HepG2 (cell line): ENCODE results near the gene PET117. TPM values are rescaled to one million over a fixed set of nuclear protein-coding genes. Genes with fewer than 3 reads are reported as not detected.
A peak's percentile ranks its signal among the peaks of the same experiment; 100 is the strongest.

Experiments
- ARID3A ChIP-seq: IDR thresholded peaks from 2 replicates; pipeline ENCODE4 v1.6.1; 2012; ENCODE audit warnings: low read depth, low read length, improper control_type of control experiment
- ATF2 ChIP-seq: sonication (generic); formaldehyde crosslinking; IDR thresholded peaks from 2 replicates; pipeline ENCODE4 v1.4.0; 2020; ENCODE audit warnings: missing genetic modification reagents
- EP300 ChIP-seq, 3 experiments: sonication (generic) in 1 of 3; formaldehyde crosslinking in 1 of 3; IDR thresholded peaks; 2 replicates each; pipeline versions ENCODE4 v1.5.1 to v1.6.1; 2011 to 2020; ENCODE audit warnings: low read depth in 2 of 3, low read length in 2 of 3, borderline replicate concordance in 1 of 3, improper control_type of control experiment in 1 of 3, mild to moderate bottlenecking in 1 of 3, missing genetic modification reagents in 1 of 3, moderate library complexity in 1 of 3
- HNF1B ChIP-seq: sonication (generic); formaldehyde crosslinking; IDR thresholded peaks from 2 replicates; pipeline ENCODE4 v1.5.1; 2020; ENCODE audit warnings: mild to moderate bottlenecking, moderate library complexity, missing genetic modification reagents
- KAT8 ChIP-seq: IDR thresholded peaks from 2 replicates; pipeline ENCODE4 v1.6.1; 2016; ENCODE audit warnings: missing genetic modification reagents, missing compliant biosample characterization
- KLF11 ChIP-seq: IDR thresholded peaks from 2 replicates; pipeline ENCODE4 v1.6.1; 2016; ENCODE audit warnings: missing compliant biosample characterization
- MEIS1 ChIP-seq: sonication (generic); formaldehyde crosslinking; IDR thresholded peaks from 2 replicates; pipeline ENCODE4 v1.9.0; 2021; ENCODE audit warnings: mild to moderate bottlenecking, missing genetic modification reagents, moderate library complexity, borderline replicate concordance
- PLSCR1 ChIP-seq: sonication (generic); formaldehyde crosslinking; IDR thresholded peaks from 2 replicates; pipeline ENCODE4 v1.5.0; 2020; ENCODE audit warnings: missing genetic modification reagents, mild to moderate bottlenecking, borderline replicate concordance
- RORA ChIP-seq: sonication (generic); formaldehyde crosslinking; IDR thresholded peaks from 2 replicates; pipeline ENCODE4 v1.5.0; 2020; ENCODE audit warnings: mild to moderate bottlenecking, missing genetic modification reagents, moderate library complexity
- SIN3B ChIP-seq: fragments of 150-350 bp; IDR thresholded peaks from 2 replicates; pipeline ENCODE4 v1.6.1; 2014; ENCODE audit warnings: low read length
- TARDBP ChIP-seq: sonication (generic); formaldehyde crosslinking; IDR thresholded peaks from 2 replicates; pipeline ENCODE4 v1.8.0; 2022; ENCODE audit warnings: mild to moderate bottlenecking, missing genetic modification reagents
- TFDP1 ChIP-seq: IDR thresholded peaks from 2 replicates; pipeline ENCODE4 v1.6.1; 2016; ENCODE audit warnings: missing compliant biosample characterization, missing genetic modification reagents, borderline replicate concordance
- ZNF136 ChIP-seq: sonication (generic); formaldehyde crosslinking; IDR thresholded peaks from 2 replicates; pipeline ENCODE4 v1.8.1; 2022; ENCODE audit warnings: low read depth, mild to moderate bottlenecking, moderate library complexity, missing genetic modification reagents
- ZNF337 ChIP-seq: sonication (generic); formaldehyde crosslinking; IDR thresholded peaks from 2 replicates; pipeline ENCODE4 v1.5.1; 2020; ENCODE audit warnings: missing genetic modification reagents, low read depth, mild to moderate bottlenecking, borderline replicate concordance
- ZNF614 ChIP-seq: IDR thresholded peaks from 2 replicates; pipeline ENCODE4 v1.6.1; 2018; ENCODE audit warnings: missing biosample characterization, missing genetic modification reagents, inconsistent platforms, borderline replicate concordance
- ZNF672 ChIP-seq: sonication (generic); formaldehyde crosslinking; IDR thresholded peaks from 2 replicates; pipeline ENCODE4 v1.8.1; 2022; ENCODE audit warnings: missing genetic modification reagents
- ZNF710 ChIP-seq: sonication (generic); formaldehyde crosslinking; IDR thresholded peaks from 2 replicates; pipeline ENCODE4 v1.5.0; 2020; ENCODE audit warnings: mild to moderate bottlenecking, missing genetic modification reagents, borderline replicate concordance
- ZNF792 ChIP-seq: IDR thresholded peaks from 2 replicates; pipeline ENCODE4 v1.6.1; 2016
- polyA plus RNA-seq, 8 experiments: library from polyadenylated mRNA; depleted of rRNA in 3 of 8; stranded (reverse) in 7 of 8; unstranded in 1 of 8; fragments of >200 nt; fragmentation: Illumina TruSeq in 4 of 8; extraction: Trizol in 4 of 8; gene quantifications; 2 replicates each; pipeline versions ENCODE4 v1.2.1 to v1.2.3, GENCODE V29; 2011 to 2016; ENCODE audit warnings: low read depth in 4 of 8, missing spikeins in 1 of 8, mixed read lengths in 1 of 8; ENCODE audit not compliant: insufficient read depth in 1 of 8
- total RNA-seq, 5 experiments: library from RNA; depleted of rRNA; stranded (reverse); fragments of >200 nt; fragmentation: Illumina TruSeq; extraction: Trizol; gene quantifications; 2 replicates each; pipeline ENCODE4 v1.2.3, GENCODE V29; 2016; ENCODE audit warnings: low read depth in 1 of 5

The PET117 gene
- total and polyA plus RNA-seq, 2 of the 13 experiments (the other 11 are each of a cell fraction or from before 2014, with no cell fraction given) = 22.2 to 48.2 TPM

- TF ChIP-seq HNF1B (CRISPR knock-in tag) (no peak), KLF11 (CRISPR knock-in tag) (peak; percentile 47; the same call in 1 of the 2 replicates), TARDBP (CRISPR knock-in tag) (0 out of 2 replicates have a peak, but pooled peaks have one; percentile 26), ATF2 (CRISPR knock-in tag) (no peak), ZNF337 (CRISPR knock-in tag) (no peak), ZNF710 (peak; percentile 9; the same call in 1 of the 2 replicates), PLSCR1 (CRISPR knock-in tag) (no peak), ZNF792 (CRISPR knock-in tag) (peak; percentile 47; the same call in 1 of the 2 replicates), MEIS1 (CRISPR knock-in tag) (no peak; the same call in 1 of the 2 replicates), EP300 (IDR thresholded peaks at IDR 0.05; ENCODE audit: low read depth in 2 of 2, low read length in 2 of 2) (0 out of 4 replicates have a peak, but pooled peaks of 1 of the 2 experiments have one; percentile 49), EP300 (CRISPR knock-in tag; IDR thresholded peaks at IDR 0.05; ENCODE audit: borderline replicate concordance) (no peak; the same call in 1 of the 2 replicates), ZNF672 (CRISPR knock-in tag) (no peak), ZNF136 (CRISPR knock-in tag) (no peak), KAT8 (CRISPR knock-in tag) (peak; percentile 60), SIN3B (no peak), TFDP1 (CRISPR knock-in tag) (0 out of 2 replicates have a peak, but pooled peaks have one; percentile 20), RORA (CRISPR knock-in tag) (no peak), ARID3A (0 out of 2 replicates have a peak, but pooled peaks have one; percentile 76), ZNF614 (CRISPR knock-in tag) (0 out of 2 replicates have a peak, but pooled peaks have one; percentile 65)
Measured at GRCh38 chr20:18138639-18139583, 1.2 kb downstream of the PET117 start (continued).
